ENCODE data around the gene SLX9.

Gene SLX9

GRCh38 chr21:45016406-45017038 lies 76.7 kb downstream of the SLX9 start:
- Histone ChIP-seq H3K27me3 (ENCODE audit: control insufficient read depth, insufficient read depth, low read length) (peaks cover 68% of the 10 kb centered on the region), H3K4me1 (ENCODE audit: control insufficient read depth, low read depth, low read length) (peaks cover 12% of the 10 kb centered on the region), H3K27ac (ENCODE audit: low read length) (no peak overlapping the region)

GRCh38 chr21:45017039-45017960 lies 77.5 kb downstream of the SLX9 start:
- H3K4me1 ChIP-seq (ENCODE audit: control insufficient read depth, low read depth, low read length): peaks cover 7% of the 10 kb centered on the region
- H3K27me3 ChIP-seq (ENCODE audit: control insufficient read depth, insufficient read depth, low read length): peaks cover 64% of the 10 kb centered on the region
- H3K9me3 ChIP-seq (ENCODE audit: control insufficient read depth, low read depth, low read length): no peaks in the 10 kb centered on the region
- no peak overlapping the region for H3K4me3 ChIP-seq (ENCODE audit: low read length)
- no peaks in the 10 kb centered on the region for H3K36me3 ChIP-seq (ENCODE audit: control insufficient read depth, low read depth, low read length)
- H3K9ac ChIP-seq (ENCODE audit: low read length): no peak overlapping the region
- H3K27ac ChIP-seq (ENCODE audit: low read length): no peak overlapping the region

More at GRCh38 chr21:45016406-45017038, 76.7 kb downstream of the SLX9 start:
- H3K36me3 ChIP-seq (ENCODE audit: control insufficient read depth, low read depth, low read length): no peaks in the 10 kb centered on the region
- H3K9ac ChIP-seq (ENCODE audit: low read length): no peak overlapping the region
- H3K9me3 ChIP-seq (ENCODE audit: control insufficient read depth, low read depth, low read length): no peaks in the 10 kb centered on the region
- H3K4me3 ChIP-seq (ENCODE audit: low read length): no peak overlapping the region

- Histone ChIP-seq H3K36me3 (ENCODE audit: control insufficient read depth, low read depth, low read length) (no peaks in the 10 kb centered on the region), H3K4me3 (ENCODE audit: low read length) (no peak overlapping the region), H3K9ac (ENCODE audit: low read length) (no peak overlapping the region), H3K27ac (ENCODE audit: low read length) (no peak overlapping the region), H3K9me3 (ENCODE audit: control insufficient read depth, low read depth, low read length) (no peaks in the 10 kb centered on the region), H3K27me3 (ENCODE audit: control insufficient read depth, insufficient read depth, low read length) (peaks cover 64% of the 10 kb centered on the region), H3K4me1 (ENCODE audit: control insufficient read depth, low read depth, low read length) (no peaks in the 10 kb centered on the region)
Observed at GRCh38 chr21:45018131-45019075, 78.6 kb downstream of the SLX9 start.

- Histone ChIP-seq H3K9ac (ENCODE audit: low read length) (no peak overlapping the region), H3K27ac (ENCODE audit: low read length) (no peak overlapping the region), H3K4me1 (ENCODE audit: control insufficient read depth, low read depth, low read length) (no peaks in the 10 kb centered on the region), H3K9me3 (ENCODE audit: control insufficient read depth, low read depth, low read length) (no peaks in the 10 kb centered on the region), H3K36me3 (ENCODE audit: control insufficient read depth, low read depth, low read length) (no peaks in the 10 kb centered on the region), H3K4me3 (ENCODE audit: low read length) (no peak overlapping the region), H3K27me3 (ENCODE audit: control insufficient read depth, insufficient read depth, low read length) (peaks cover 64% of the 10 kb centered on the region)
Observed at GRCh38 chr21:45019076-45019886, 79.5 kb downstream of the SLX9 start.

GRCh38 chr21:45019887-45020537 lies 80.2 kb downstream of the SLX9 start:
- H3K27ac ChIP-seq (ENCODE audit: low read length): no peak overlapping the region
- peaks cover 59% of the 10 kb centered on the region for H3K27me3 ChIP-seq (ENCODE audit: control insufficient read depth, insufficient read depth, low read length)
- no peaks in the 10 kb centered on the region for H3K9me3 ChIP-seq (ENCODE audit: control insufficient read depth, low read depth, low read length)
- no peaks in the 10 kb centered on the region for H3K4me1 ChIP-seq (ENCODE audit: control insufficient read depth, low read depth, low read length)
- no peaks in the 10 kb centered on the region for H3K36me3 ChIP-seq (ENCODE audit: control insufficient read depth, low read depth, low read length)
- H3K9ac ChIP-seq (ENCODE audit: low read length): no peak overlapping the region
- no peak overlapping the region for H3K4me3 ChIP-seq (ENCODE audit: low read length)

- Histone ChIP-seq H3K4me1 (ENCODE audit: control insufficient read depth, low read depth, low read length) (no peaks in the 10 kb centered on the region), H3K9ac (ENCODE audit: low read length) (no peak overlapping the region), H3K27ac (ENCODE audit: low read length) (no peak overlapping the region), H3K27me3 (ENCODE audit: control insufficient read depth, insufficient read depth, low read length) (peaks cover 51% of the 10 kb centered on the region), H3K4me3 (ENCODE audit: low read length) (no peak overlapping the region), H3K36me3 (ENCODE audit: control insufficient read depth, low read depth, low read length) (no peaks in the 10 kb centered on the region), H3K9me3 (ENCODE audit: control insufficient read depth, low read depth, low read length) (no peaks in the 10 kb centered on the region)
Observed at GRCh38 chr21:45020629-45021427, 81.0 kb downstream of the SLX9 start.

GRCh38 chr21:45021428-45022347 lies 81.9 kb downstream of the SLX9 start:
- H3K9me3 ChIP-seq (ENCODE audit: control insufficient read depth, low read depth, low read length): no peaks in the 10 kb centered on the region
- peaks cover 43% of the 10 kb centered on the region for H3K27me3 ChIP-seq (ENCODE audit: control insufficient read depth, insufficient read depth, low read length)
- no peak overlapping the region for H3K27ac ChIP-seq (ENCODE audit: low read length)
- H3K36me3 ChIP-seq (ENCODE audit: control insufficient read depth, low read depth, low read length): no peaks in the 10 kb centered on the region
- H3K4me3 ChIP-seq (ENCODE audit: low read length): no peak overlapping the region
- no peak overlapping the region for H3K9ac ChIP-seq (ENCODE audit: low read length)
- no peaks in the 10 kb centered on the region for H3K4me1 ChIP-seq (ENCODE audit: control insufficient read depth, low read depth, low read length)

GRCh38 chr21:45022348-45022675 lies 82.5 kb downstream of the SLX9 start:
- H3K9me3 ChIP-seq (ENCODE audit: control insufficient read depth, low read depth, low read length): no peaks in the 10 kb centered on the region
- H3K4me3 ChIP-seq (ENCODE audit: low read length): no peak overlapping the region
- H3K36me3 ChIP-seq (ENCODE audit: control insufficient read depth, low read depth, low read length): no peaks in the 10 kb centered on the region
- no peak overlapping the region for H3K27ac ChIP-seq (ENCODE audit: low read length)
- no peak overlapping the region for H3K9ac ChIP-seq (ENCODE audit: low read length)
- H3K27me3 ChIP-seq (ENCODE audit: control insufficient read depth, insufficient read depth, low read length): peaks cover 41% of the 10 kb centered on the region
- no peaks in the 10 kb centered on the region for H3K4me1 ChIP-seq (ENCODE audit: control insufficient read depth, low read depth, low read length)

GRCh38 chr21:45022736-45023135 lies 82.9 kb downstream of the SLX9 start:
- Histone ChIP-seq H3K27me3 (ENCODE audit: control insufficient read depth, insufficient read depth, low read length) (peaks cover 39% of the 10 kb centered on the region), H3K4me3 (ENCODE audit: low read length) (no peak overlapping the region), H3K4me1 (ENCODE audit: control insufficient read depth, low read depth, low read length) (no peaks in the 10 kb centered on the region), H3K9me3 (ENCODE audit: control insufficient read depth, low read depth, low read length) (no peaks in the 10 kb centered on the region), H3K36me3 (ENCODE audit: control insufficient read depth, low read depth, low read length) (no peaks in the 10 kb centered on the region), H3K27ac (ENCODE audit: low read length) (no peak overlapping the region), H3K9ac (ENCODE audit: low read length) (no peak overlapping the region)

All from iPS-18a (cell line).